H9 (cell line): ENCODE measurements around the gene TTC9B. TPM values are rescaled to one million over a fixed set of nuclear protein-coding genes. Genes with fewer than 3 reads are reported as not detected.

Experiments
- DNase-seq: peaks from one replicate; pipeline ENCODE4 v3.0.0-alpha.2; 2017
- H2AFZ ChIP-seq: one replicate; pipeline ENCODE4 v1.6.1; 2013; ENCODE audit warnings: mild to moderate bottlenecking, low read length, control low read depth, moderate library complexity
- H2AK5ac ChIP-seq: 2 replicates; pipeline ENCODE4 v1.6.1; 2013; ENCODE audit warnings: low read length, control low read depth, mixed read lengths; ENCODE audit not compliant: insufficient read length
- H2BK120ac ChIP-seq: one replicate; pipeline ENCODE4 v1.6.1; 2013; ENCODE audit warnings: low read depth, mild to moderate bottlenecking, low read length, control low read depth, inconsistent platforms; ENCODE audit not compliant: poor library complexity, severe bottlenecking
- H2BK12ac ChIP-seq: 2 replicates; pipeline ENCODE4 v1.6.1; 2013; ENCODE audit warnings: low read length, control low read depth, mixed read lengths, low read depth; ENCODE audit not compliant: insufficient read length
- H2BK15ac ChIP-seq: 2 replicates; pipeline ENCODE4 v1.6.1; 2013; ENCODE audit warnings: low read depth, low read length, control low read depth
- H2BK20ac ChIP-seq: one replicate; pipeline ENCODE4 v1.6.1; 2013; ENCODE audit warnings: low read depth, mild to moderate bottlenecking, low read length, control low read depth, inconsistent platforms; ENCODE audit not compliant: poor library complexity, severe bottlenecking
- H2BK5ac ChIP-seq: 2 replicates; pipeline ENCODE4 v1.6.1; 2013; ENCODE audit warnings: low read length, control low read depth, mixed read lengths; ENCODE audit not compliant: insufficient read length
- H3K14ac ChIP-seq: 2 replicates; pipeline ENCODE4 v1.6.1; 2013; ENCODE audit warnings: low read length, control low read depth; ENCODE audit not compliant: insufficient read depth
- H3K18ac ChIP-seq: 2 replicates; pipeline ENCODE4 v1.6.1; 2013; ENCODE audit warnings: low read depth, mild to moderate bottlenecking, mixed read lengths, low read length, control low read depth; ENCODE audit not compliant: insufficient read length
- H3K23ac ChIP-seq: 2 replicates; pipeline ENCODE4 v1.6.1; 2013; ENCODE audit warnings: low read length, control low read depth, mixed read lengths, low read depth; ENCODE audit not compliant: insufficient read length
- H3K23me2 ChIP-seq: 2 replicates; pipeline ENCODE4 v1.6.1; 2013; ENCODE audit warnings: low read depth, mild to moderate bottlenecking, mixed read lengths, low read length, control low read depth; ENCODE audit not compliant: insufficient read length, poor library complexity, severe bottlenecking
- H3K27ac ChIP-seq: 2 replicates; pipeline ENCODE4 v1.5.1; 2013; ENCODE audit warnings: low read length, control low read depth, mixed read lengths, low read depth; ENCODE audit not compliant: insufficient read length
- H3K27me3 ChIP-seq: 2 replicates; pipeline ENCODE4 v1.6.1; 2013; ENCODE audit warnings: low read length, control low read depth, inconsistent platforms; ENCODE audit not compliant: insufficient read depth
- H3K4ac ChIP-seq: 2 replicates; pipeline ENCODE4 v1.6.1; 2013; ENCODE audit warnings: low read depth, mild to moderate bottlenecking, control low read depth, inconsistent platforms, low read length, moderate library complexity
- H3K4me1 ChIP-seq: 2 replicates; pipeline ENCODE4 v1.6.1; 2013; ENCODE audit warnings: low read length, control low read depth, inconsistent platforms; ENCODE audit not compliant: insufficient read depth
- H3K4me2 ChIP-seq: 2 replicates; pipeline ENCODE4 v1.6.1; 2013; ENCODE audit warnings: low read length, control low read depth, mixed read lengths; ENCODE audit not compliant: insufficient read length, insufficient read depth
- H3K56ac ChIP-seq: 2 replicates; pipeline ENCODE4 v1.6.1; 2013; ENCODE audit warnings: low read depth, mild to moderate bottlenecking, mixed read lengths, low read length, control low read depth; ENCODE audit not compliant: insufficient read length
- H3K79me1 ChIP-seq: 2 replicates; pipeline ENCODE4 v1.6.1; 2013; ENCODE audit warnings: low read depth, mild to moderate bottlenecking, moderate library complexity, low read length, control low read depth, inconsistent platforms; ENCODE audit not compliant: insufficient read depth, poor library complexity, severe bottlenecking
- H3K79me2 ChIP-seq: 2 replicates; pipeline ENCODE4 v1.6.1; 2013; ENCODE audit warnings: low read length, control low read depth, inconsistent platforms; ENCODE audit not compliant: insufficient read depth
- H3K9ac ChIP-seq: 2 replicates; pipeline ENCODE4 v1.6.1; 2013; ENCODE audit warnings: low read length, control low read depth, mixed read lengths; ENCODE audit not compliant: insufficient read length; ENCODE audit errors: extremely low read depth
- H3K9me3 ChIP-seq: one replicate; pipeline ENCODE4 v1.6.1; 2013; ENCODE audit warnings: low read depth, low read length, inconsistent platforms; ENCODE audit not compliant: control insufficient read depth
- H3T11ph ChIP-seq: one replicate; pipeline ENCODE4 v1.6.1; 2013; ENCODE audit warnings: mild to moderate bottlenecking, low read length, control low read depth, inconsistent platforms
- H4K20me1 ChIP-seq: one replicate; pipeline ENCODE4 v1.6.1; 2013; ENCODE audit not compliant: control insufficient read depth, insufficient read length, insufficient read depth
- H4K5ac ChIP-seq: 2 replicates; pipeline ENCODE4 v1.6.1; 2013; ENCODE audit warnings: low read depth, mild to moderate bottlenecking, mixed read lengths, low read length, control low read depth; ENCODE audit not compliant: insufficient read length
- H4K8ac ChIP-seq: replicated peaks from 2 replicates; pipeline ENCODE4 v1.6.1; 2013; ENCODE audit warnings: low read length, control low read depth, mixed read lengths, low read depth; ENCODE audit not compliant: insufficient read length
- H4K91ac ChIP-seq: 2 replicates; pipeline ENCODE4 v1.6.1; 2013; ENCODE audit warnings: low read depth, mild to moderate bottlenecking, moderate library complexity, mixed read lengths, low read length, control low read depth; ENCODE audit not compliant: insufficient read length
- H3K27ac Mint-ChIP-seq, 3 experiments: 2 replicates in 2 of 3; 3 replicates in 1 of 3; pipeline ENCODE4 v1.8.0; 2020 to 2021; ENCODE audit warnings: mixed read lengths in 3 of 3, mild to moderate bottlenecking in 1 of 3, moderate library complexity in 1 of 3
- H3K27me3 Mint-ChIP-seq: 2 replicates; pipeline ENCODE4 v1.8.0; 2021; ENCODE audit warnings: low read depth, mild to moderate bottlenecking, moderate library complexity, mixed read lengths
- H3K36me3 Mint-ChIP-seq, 3 experiments: 2 replicates in 2 of 3; 3 replicates in 1 of 3; pipeline ENCODE4 v1.8.0; 2020 to 2021; ENCODE audit warnings: low read depth in 3 of 3, mixed read lengths in 3 of 3; ENCODE audit not compliant: insufficient read depth in 1 of 3
- H3K4me1 Mint-ChIP-seq, 2 experiments: 2 replicates each; pipeline ENCODE4 v1.8.0; 2020; ENCODE audit warnings: mixed read lengths in 2 of 2
- H3K4me3 Mint-ChIP-seq, 2 experiments: 2 replicates in 1 of 2; 3 replicates in 1 of 2; pipeline ENCODE4 v1.8.0; 2020 to 2021; ENCODE audit warnings: mild to moderate bottlenecking in 2 of 2, mixed read lengths in 2 of 2, moderate library complexity in 1 of 2
- H3K9me3 Mint-ChIP-seq, 2 experiments: 2 replicates in 1 of 2; 3 replicates in 1 of 2; pipeline ENCODE4 v1.8.0; 2020; ENCODE audit warnings: mild to moderate bottlenecking in 2 of 2, mixed read lengths in 2 of 2, moderate library complexity in 1 of 2
- CTCF ChIP-seq: fragments of 200-600 bp; sonication (generic); conservative IDR thresholded peaks from 3 replicates; pipeline ENCODE4 v1.8.0; 2021; ENCODE audit warnings: antibody characterized with exemption, mild to moderate bottlenecking
- WGBS: extraction: QIAGEN DNeasy Blood & Tissue Kit; methylation state at CpG from one replicate; pipeline ENCODE4 v1.1.7; 2013; ENCODE audit warnings: missing lambda C conversion rate, low lambda C conversion rate, mixed read lengths; ENCODE audit not compliant: insufficient read length; ENCODE audit errors: extremely low coverage; 5-methylcytosine and 5-hydroxymethylcytosine counted together
- total RNA-seq: library from RNA; stranded (reverse); gene quantifications from 2 replicates; pipeline ENCODE4 v1.2.1, GENCODE V29; 2021

TTC9B gene
- total RNA-seq, 1 experiment from 2014 or later: 0.15 TPM

GRCh38 chr19:40237791-40238190, 19.6 kb upstream of the TTC9B start:
- H3K9me3 Mint-ChIP-seq: no peaks in the 10 kb centered on the region
- Histone ChIP-seq H3T11ph (no peak overlapping the region), H3K27me3 (no peaks in the 10 kb centered on the region), H3K79me2 (no peaks in the 10 kb centered on the region), H3K27ac (no peak overlapping the region), H2BK5ac (no peak overlapping the region), H2BK20ac (no peak overlapping the region), H2BK15ac (no peak overlapping the region), H3K23me2 (no peaks in the 10 kb centered on the region), H4K20me1 (no peaks in the 10 kb centered on the region), H2BK12ac (no peak overlapping the region), H3K9me3 (no peaks in the 10 kb centered on the region), H4K91ac (no peak overlapping the region), H2AK5ac (no peak overlapping the region), H4K5ac (no peak overlapping the region), H2AFZ (no peak overlapping the region), H3K79me1 (no peaks in the 10 kb centered on the region), H3K4me2 (no peak overlapping the region), H4K8ac (no peak overlapping the region), H3K4ac (no peak overlapping the region), H2BK120ac (no peak overlapping the region), H3K14ac (no peak overlapping the region), H3K18ac (no peak overlapping the region), H3K4me1 (no peaks in the 10 kb centered on the region), H3K9ac (no peak overlapping the region), H3K56ac (no peak overlapping the region), H3K23ac (no peak overlapping the region)
- H3K4me1 Mint-ChIP-seq: no peaks in the 10 kb centered on the region
- no peaks in the 10 kb centered on the region for H3K27me3 Mint-ChIP-seq
- TF ChIP-seq CTCF: no peak
- peaks cover 7 to 55% (median 49%) of the 10 kb centered on the region in 3 experiments; a peak in 6 of 7 replicates for H3K36me3 Mint-ChIP-seq
- no peak overlapping the region for H3K27ac Mint-ChIP-seq
- no peak for DNase-seq
- WGBS: no CpG with 5 or more reads among the region's 14 CpGs
- H3K4me3 Mint-ChIP-seq: no peak overlapping the region
